Measurements from ENCODE around the gene CACTIN.

Gene CACTIN

GRCh38 chr19:3610745-3611717 lies 15.6 kb downstream of the CACTIN start:
- no peak for DNase-seq (ENCODE audit: low read depth in 2 of 3, low spot score in 2 of 3)

GRCh38 chr19:3609779-3610719 lies 16.5 kb downstream of the CACTIN start:
- DNase-seq (ENCODE audit: low read depth in 2 of 3, low spot score in 2 of 3), result no peak

GRCh38 chr19:3608750-3609322 lies 17.8 kb downstream of the CACTIN start:
- DNase-seq (ENCODE audit: low read depth in 2 of 3, low spot score in 2 of 3), result no peak

DNA sequence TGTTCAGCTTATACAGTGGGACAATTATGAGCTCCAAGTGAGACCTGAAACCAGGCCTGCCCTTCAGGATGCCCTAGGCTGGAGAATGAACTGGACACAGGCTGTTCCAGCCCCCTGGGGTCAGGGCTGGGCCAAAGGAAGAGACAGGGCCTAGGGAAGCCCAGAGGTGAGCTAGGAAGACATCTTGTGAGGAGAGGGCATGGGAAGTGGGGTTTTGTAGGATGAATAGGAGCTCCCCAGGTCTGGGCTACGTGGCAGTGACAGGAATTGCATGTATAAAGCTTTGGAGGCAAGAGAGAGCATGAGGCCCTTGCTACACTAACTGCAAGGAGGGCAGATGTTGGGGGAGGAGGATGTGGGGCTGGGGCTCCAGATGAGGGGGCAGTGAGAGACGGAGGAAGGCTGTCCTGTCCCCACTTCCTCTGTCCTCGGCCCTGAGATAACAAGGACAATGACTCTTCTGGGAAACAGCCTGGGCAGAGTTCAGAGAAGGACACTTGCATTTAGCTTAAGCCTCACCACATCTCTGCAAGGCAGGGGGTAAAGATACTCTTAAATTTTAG lies 18.4 kb downstream of the CACTIN start:
- DNase-seq (ENCODE audit: low read depth in 2 of 3, low spot score in 2 of 3), result no peak

- DNase-seq (ENCODE audit: low read depth in 2 of 3, low spot score in 2 of 3), result no peak
Observed at GRCh38 chr19:3607303-3608078, 19.1 kb downstream of the CACTIN start.

GRCh38 chr19:3606690-3607289 lies 19.8 kb downstream of the CACTIN start, which contains the start of gene TBXA2R:
TBXA2R (minus strand) TSS chr19:3606875; CDS start chr19:3600634, 6,241 bp downstream.
- DNase-seq (ENCODE audit: low read depth in 2 of 3, low spot score in 2 of 3), result peak in 2 of 3 experiments; percentile 42 to 52

DNA sequence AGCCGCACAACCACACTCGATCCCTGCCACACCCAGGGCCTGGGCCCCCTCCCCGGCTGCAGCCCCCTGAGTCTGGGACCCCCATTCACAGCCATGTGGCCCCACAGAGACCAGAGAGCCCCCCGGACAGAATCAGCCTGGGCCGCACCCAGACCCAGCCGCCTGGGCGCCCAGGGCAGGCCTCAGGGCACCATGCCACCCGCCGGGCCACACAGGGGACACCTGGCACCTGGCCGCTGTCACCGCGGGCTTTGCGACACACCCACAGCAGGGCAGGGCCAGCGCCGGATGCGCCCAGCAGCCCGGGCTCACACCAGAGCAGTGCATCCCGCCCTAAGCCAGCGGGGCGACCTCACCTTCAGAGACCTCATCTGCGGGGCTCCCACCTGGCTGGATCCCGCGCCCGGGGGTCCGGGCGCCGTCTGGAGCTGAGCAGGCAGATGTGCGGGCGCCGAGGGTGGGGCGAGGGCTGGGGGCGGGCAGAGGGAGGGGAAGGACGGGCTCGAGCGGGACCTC lies 20.4 kb downstream of the CACTIN start:
- DNase-seq (ENCODE audit: low read depth in 2 of 3, low spot score in 2 of 3), result no peak

- no peak for DNase-seq (ENCODE audit: low read depth in 2 of 3, low spot score in 2 of 3)
Observed at GRCh38 chr19:3605770-3606169, 20.8 kb downstream of the CACTIN start.

DNA sequence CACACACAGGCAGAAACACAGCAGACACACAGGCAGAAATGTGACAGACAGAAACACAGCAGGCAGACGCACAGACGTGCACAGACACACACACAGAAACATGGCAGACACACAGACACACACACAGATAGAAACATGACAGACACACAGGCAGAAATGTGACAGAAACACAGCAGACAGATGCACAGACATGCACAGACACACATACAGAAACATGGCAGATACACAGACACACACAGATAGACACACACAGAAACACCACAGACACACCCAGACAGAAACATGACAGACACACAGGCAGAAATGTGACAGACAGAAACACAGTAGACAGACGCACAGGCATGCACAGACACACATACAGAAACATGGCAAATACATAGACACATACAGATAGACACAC lies 21.2 kb downstream of the CACTIN start:
- no peak for DNase-seq (ENCODE audit: low read depth in 2 of 3, low spot score in 2 of 3)

DNA sequence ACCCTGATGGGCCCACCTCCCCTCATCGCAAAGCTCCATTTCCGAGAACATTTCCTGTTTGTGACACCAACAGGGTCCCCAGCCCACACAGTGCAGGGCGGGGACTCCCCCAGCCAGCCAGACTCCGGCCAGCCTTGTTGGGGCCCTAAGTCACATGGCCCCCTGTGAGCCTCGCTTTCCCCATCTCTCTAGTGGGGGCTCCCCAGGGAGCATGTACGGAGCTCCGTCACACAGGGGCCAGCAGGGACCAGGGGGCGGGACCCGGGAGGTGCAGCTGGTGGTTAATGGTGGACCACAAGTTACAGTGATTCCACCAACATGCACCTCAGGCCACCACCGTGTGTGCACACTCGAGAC lies 21.6 kb downstream of the CACTIN start:
- DNase-seq (ENCODE audit: low read depth in 2 of 3, low spot score in 2 of 3), result no peak

DNA sequence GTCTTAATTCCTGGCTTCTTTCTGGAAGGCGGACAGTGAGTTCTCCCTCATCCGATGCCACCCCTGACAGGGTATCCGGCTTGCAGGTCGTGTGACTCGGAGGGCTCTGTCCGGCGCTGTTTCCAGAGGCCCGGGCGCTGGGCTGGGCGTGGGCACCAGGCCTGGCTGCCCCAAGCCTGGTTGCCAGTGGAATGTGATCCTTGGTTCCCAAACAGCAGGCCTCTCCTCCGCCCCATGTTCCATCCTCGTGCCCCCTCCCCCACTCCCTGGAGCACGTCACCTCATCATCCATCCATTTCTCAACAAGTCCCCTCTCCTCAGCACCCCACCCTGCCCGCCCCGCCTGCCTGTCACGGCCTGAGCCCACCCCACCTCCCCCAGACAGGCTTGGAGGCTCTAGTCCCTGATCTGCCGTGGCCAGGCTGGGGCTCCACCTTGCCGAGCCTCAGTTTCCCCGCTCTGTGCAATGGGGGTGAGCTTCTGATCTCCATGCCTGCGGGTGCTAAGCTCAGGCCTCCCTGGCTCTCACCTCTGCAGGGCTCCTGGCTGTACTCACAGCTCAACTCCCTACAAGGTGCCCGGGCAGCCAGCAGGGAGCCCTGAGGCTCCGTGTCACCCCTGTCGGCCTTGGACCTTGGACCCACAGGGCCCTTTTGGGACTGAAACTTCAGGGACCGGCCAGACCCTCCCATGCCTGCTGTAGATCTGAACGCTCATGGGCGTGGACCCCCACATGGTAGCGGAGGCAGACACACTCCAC lies 22.2 kb downstream of the CACTIN start:
- no peak for DNase-seq (ENCODE audit: low read depth in 2 of 3, low spot score in 2 of 3)

GRCh38 chr19:3603121-3603811 lies 23.3 kb downstream of the CACTIN start:
- no peak for DNase-seq (ENCODE audit: low read depth in 2 of 3, low spot score in 2 of 3)

GRCh38 chr19:3601021-3601420 lies 25.6 kb downstream of the CACTIN start:
- no peak for DNase-seq (ENCODE audit: low read depth in 2 of 3, low spot score in 2 of 3)

GRCh38 chr19:3599776-3600187 lies 26.8 kb downstream of the CACTIN start:
- no peak for DNase-seq (ENCODE audit: low read depth in 2 of 3, low spot score in 2 of 3)

GRCh38 chr19:3595521-3596061 lies 31.0 kb downstream of the CACTIN start:
- no peak for DNase-seq (ENCODE audit: low read depth in 2 of 3, low spot score in 2 of 3)

- no peak for DNase-seq (ENCODE audit: low read depth in 2 of 3, low spot score in 2 of 3)
Observed at GRCh38 chr19:3593156-3593555, 33.4 kb downstream of the CACTIN start.

DNA sequence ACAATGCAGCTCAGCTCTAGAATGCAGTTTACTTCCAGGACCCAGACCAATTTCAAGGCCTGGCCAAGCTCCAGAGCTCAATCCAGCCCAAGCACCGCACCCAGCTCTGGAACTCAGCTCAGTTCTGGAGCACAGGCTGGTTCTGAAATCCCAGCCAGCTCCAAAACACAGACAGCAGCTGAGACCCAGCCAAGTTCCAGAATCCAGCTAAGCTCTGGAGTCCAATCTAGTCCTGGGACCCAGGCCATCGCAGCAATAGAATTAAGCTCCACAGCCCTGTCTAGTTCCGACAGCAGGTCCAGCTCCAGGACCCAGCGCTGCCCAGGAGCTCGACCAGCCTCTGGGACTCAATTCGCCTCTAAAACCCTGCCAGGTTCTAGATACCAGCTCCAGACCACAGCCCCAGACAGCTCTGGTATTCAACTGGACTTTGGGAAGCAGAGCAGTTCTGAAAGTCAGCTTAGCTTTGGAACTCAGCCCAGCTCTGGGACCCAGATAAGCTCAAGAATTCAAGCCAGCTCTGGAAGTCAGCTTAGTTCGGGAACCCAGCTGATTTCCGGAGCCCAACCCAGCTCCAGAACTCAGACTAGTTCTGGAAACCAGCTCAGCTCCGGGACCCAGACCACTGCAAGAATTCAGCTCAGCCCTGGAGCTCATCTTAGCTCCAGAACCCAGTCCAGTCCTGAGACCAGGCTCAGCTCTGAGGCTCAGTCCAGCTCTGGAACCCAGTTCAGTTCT lies 34.5 kb downstream of the CACTIN start:
- no peak for DNase-seq (ENCODE audit: low read depth in 2 of 3, low spot score in 2 of 3)
